Body of pancreas (tissue), 4 donors: Measurements from ENCODE around the gene SNRNP27.

Source experiments
- CTCF ChIP-seq, 7 experiments: fragments of 450-650 bp in 4 of 7; fragments of 200-600 bp in 3 of 7; sonication (generic) in 3 of 7; IDR thresholded peaks; one replicate each; pipeline ENCODE4 v1.5.1; 2016 to 2019; ENCODE audit warnings: antibody characterized with exemption in 7 of 7
- POLR2A ChIP-seq, 3 donors: fragments of 450-650 bp; IDR thresholded peaks; one replicate each; pipeline ENCODE4 v1.6.1; 2016; ENCODE audit warnings: antibody characterized with exemption in 3 of 3, mild to moderate bottlenecking in 2 of 3

GRCh38 chr2:69888451-69888850 is 5.3 kb upstream of the SNRNP27 start:
- TF ChIP-seq CTCF (IDR thresholded peaks at IDR 0.05) (no peak), POLR2A (IDR thresholded peaks at IDR 0.05) (no peak)
